ENCODE data around the gene LUC7L2. TPM values are rescaled to one million over a fixed set of nuclear protein-coding genes. Genes with fewer than 3 reads are reported as not detected.
"Not testable (repeated sequence)": the region's sequence is repeated elsewhere in the genome, so short reads cannot be mapped to it uniquely, and the experiment has no call there.

LUC7L2 gene, protein sequence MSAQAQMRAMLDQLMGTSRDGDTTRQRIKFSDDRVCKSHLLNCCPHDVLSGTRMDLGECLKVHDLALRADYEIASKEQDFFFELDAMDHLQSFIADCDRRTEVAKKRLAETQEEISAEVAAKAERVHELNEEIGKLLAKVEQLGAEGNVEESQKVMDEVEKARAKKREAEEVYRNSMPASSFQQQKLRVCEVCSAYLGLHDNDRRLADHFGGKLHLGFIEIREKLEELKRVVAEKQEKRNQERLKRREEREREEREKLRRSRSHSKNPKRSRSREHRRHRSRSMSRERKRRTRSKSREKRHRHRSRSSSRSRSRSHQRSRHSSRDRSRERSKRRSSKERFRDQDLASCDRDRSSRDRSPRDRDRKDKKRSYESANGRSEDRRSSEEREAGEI
- 100 to 1,000 TPM in 2 of 5 donors, 10 to 100 TPM in 3; 42.4 to 133 (median 93.7) TPM for total RNA-seq
- 10 to 100 TPM; 20.5 to 40.2 (median 31.8) TPM for polyA plus RNA-seq
- long read RNA-seq, donor 1, transcript LUC7L2-202 (10 exons, 2,645 nt), result major isoform, 8 of 15 reads
- long read RNA-seq, donor 1, partial matches to known transcripts, result 5 of 15 reads
- long read RNA-seq, donor 1, other reads (novel, unspliced or antisense), result 0 of 15 reads
- long read RNA-seq, donor 2, transcript LUC7L2-202 (10 exons, 2,645 nt), result major isoform, 12 of 16 reads
- long read RNA-seq, donor 2, partial matches to known transcripts, result 0 of 16 reads
- long read RNA-seq, donor 2, other reads (novel, unspliced or antisense), result 0 of 16 reads
- long read RNA-seq, donor 3, partial matches to known transcripts, result 5 of 9 reads
- long read RNA-seq, donor 3, other reads (novel, unspliced or antisense), result 0 of 9 reads
- long read RNA-seq, donor 4, partial matches to known transcripts, result 0 of 2 reads
- long read RNA-seq, donor 4, other reads (novel, unspliced or antisense), result 0 of 2 reads
- long read RNA-seq, donor 5, transcript LUC7L2-202 (10 exons, 2,645 nt), result major isoform, 13 of 40 reads
- long read RNA-seq, donor 5, partial matches to known transcripts, result 26 of 40 reads
- long read RNA-seq, donor 5, other reads (novel, unspliced or antisense), result 0 of 40 reads
- long read RNA-seq, donor 6, transcript LUC7L2-202 (10 exons, 2,645 nt), result major isoform, 33 of 81 reads
- long read RNA-seq, donor 6, transcript LUC7L2-207 (9 exons, 2,837 nt), result minor isoform, 9 of 81 reads
- long read RNA-seq, donor 6, partial matches to known transcripts, result 33 of 81 reads
- long read RNA-seq, donor 6, other reads (novel, unspliced or antisense), result 0 of 81 reads
- long read RNA-seq, donor 7, transcript LUC7L2-202 (10 exons, 2,645 nt), result major isoform, 11 of 22 reads
- long read RNA-seq, donor 7, partial matches to known transcripts, result 9 of 22 reads
- long read RNA-seq, donor 7, other reads (novel, unspliced or antisense), result 0 of 22 reads
- long read RNA-seq, donor 8, transcript LUC7L2-202 (10 exons, 2,645 nt), result major isoform, 7 of 15 reads
- long read RNA-seq, donor 8, partial matches to known transcripts, result 5 of 15 reads
- long read RNA-seq, donor 8, other reads (novel, unspliced or antisense), result 0 of 15 reads
- long read RNA-seq, donor 9, transcript LUC7L2-202 (10 exons, 2,645 nt), result major isoform, 5 of 55 reads
- long read RNA-seq, donor 9, partial matches to known transcripts, result 48 of 55 reads
- long read RNA-seq, donor 9, other reads (novel, unspliced or antisense), result 0 of 55 reads
- long read RNA-seq, donor 10, partial matches to known transcripts, result 0 of 2 reads
- long read RNA-seq, donor 10, other reads (novel, unspliced or antisense), result 0 of 2 reads

DNA sequence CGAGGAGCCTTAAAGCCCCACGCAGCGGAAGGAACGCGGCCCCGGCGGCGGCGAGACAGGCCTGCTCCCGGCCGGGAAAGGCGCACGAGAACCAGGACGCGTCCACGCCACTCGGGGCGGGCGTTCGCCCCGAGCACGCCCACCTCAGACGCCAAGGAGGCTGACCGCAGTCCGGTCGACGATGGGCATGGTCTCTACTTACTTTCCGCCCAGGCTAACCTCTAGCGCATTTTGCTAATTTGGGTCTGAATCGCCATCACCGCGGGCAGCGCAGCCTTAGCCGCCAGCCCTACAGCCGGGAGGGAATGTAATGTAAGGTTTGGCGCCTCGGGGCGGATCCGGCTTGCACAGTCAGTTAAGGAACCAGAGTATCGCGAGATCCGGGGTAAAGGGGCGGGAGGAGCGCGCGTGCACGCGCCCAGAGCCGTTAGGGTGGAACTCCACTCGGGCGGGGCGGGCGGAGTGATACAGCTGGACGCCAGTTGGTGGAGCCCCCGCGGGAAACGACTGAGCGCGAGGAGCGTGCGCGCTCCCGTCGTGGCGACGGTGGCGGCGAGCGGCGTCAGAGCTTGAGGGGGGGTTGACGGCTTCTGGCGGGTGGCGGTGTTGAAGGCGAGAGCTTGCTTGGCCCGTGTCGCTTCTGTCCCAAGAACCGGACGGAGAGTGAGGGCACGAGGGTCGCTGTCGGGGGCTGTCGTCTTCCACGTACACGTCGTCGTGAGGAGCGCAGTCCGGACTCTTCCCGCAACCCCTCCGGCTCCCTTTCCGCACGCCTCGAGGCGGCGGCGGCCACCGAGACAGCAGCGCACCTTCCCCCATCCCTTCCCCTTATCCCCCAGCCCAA, at the start of gene LUC7L2:
Gene LUC7L2, plus strand, starts transcription at position 529 of the 844 bp plus-strand sequence. CDS start 368 bp downstream, outside the sequence.
- peak in 2 of 4 donors; percentile 75 to 88 for TF ChIP-seq POLR2A (IDR thresholded peaks at IDR 0.05)
- TF ChIP-seq, protein P1, sequence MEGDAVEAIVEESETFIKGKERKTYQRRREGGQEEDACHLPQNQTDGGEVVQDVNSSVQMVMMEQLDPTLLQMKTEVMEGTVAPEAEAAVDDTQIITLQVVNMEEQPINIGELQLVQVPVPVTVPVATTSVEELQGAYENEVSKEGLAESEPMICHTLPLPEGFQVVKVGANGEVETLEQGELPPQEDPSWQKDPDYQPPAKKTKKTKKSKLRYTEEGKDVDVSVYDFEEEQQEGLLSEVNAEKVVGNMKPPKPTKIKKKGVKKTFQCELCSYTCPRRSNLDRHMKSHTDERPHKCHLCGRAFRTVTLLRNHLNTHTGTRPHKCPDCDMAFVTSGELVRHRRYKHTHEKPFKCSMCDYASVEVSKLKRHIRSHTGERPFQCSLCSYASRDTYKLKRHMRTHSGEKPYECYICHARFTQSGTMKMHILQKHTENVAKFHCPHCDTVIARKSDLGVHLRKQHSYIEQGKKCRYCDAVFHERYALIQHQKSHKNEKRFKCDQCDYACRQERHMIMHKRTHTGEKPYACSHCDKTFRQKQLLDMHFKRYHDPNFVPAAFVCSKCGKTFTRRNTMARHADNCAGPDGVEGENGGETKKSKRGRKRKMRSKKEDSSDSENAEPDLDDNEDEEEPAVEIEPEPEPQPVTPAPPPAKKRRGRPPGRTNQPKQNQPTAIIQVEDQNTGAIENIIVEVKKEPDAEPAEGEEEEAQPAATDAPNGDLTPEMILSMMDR (IDR thresholded peaks at IDR 0.05), result no peak
- peak; percentile 80 to 98 (median 97) for TF ChIP-seq POLR2AphosphoS5 (IDR thresholded peaks at IDR 0.05)
- TF ChIP-seq EP300 (IDR thresholded peaks at IDR 0.05), result no peak
- Histone ChIP-seq H3K27ac (peak within 1 kb of the TSS; percentile 99 to 100 (median 100)), H3K27me3 (no peaks in the 10 kb centered on the region), H3K4me1 (peaks cover 29 to 49% (median 39%) of the 10 kb centered on the region in 4 donors), H3K36me3 (peaks cover 0 to 6% (median 3%) of the 10 kb centered on the region in 4 donors), H3K9me3 (no peaks in the 10 kb centered on the region), H3K4me3 (peak within 1 kb of the TSS; percentile 71 to 98 (median 83))
- DNase-seq, result peak; percentile 99 to 100
- intact Hi-C loops (cut with DNase I; ENCODE audit: low total_unique reads), result no loop called here
- WGBS, 5 donors, result 0% methylated on average over 13 to 98 of the region's 98 CpGs

DNA sequence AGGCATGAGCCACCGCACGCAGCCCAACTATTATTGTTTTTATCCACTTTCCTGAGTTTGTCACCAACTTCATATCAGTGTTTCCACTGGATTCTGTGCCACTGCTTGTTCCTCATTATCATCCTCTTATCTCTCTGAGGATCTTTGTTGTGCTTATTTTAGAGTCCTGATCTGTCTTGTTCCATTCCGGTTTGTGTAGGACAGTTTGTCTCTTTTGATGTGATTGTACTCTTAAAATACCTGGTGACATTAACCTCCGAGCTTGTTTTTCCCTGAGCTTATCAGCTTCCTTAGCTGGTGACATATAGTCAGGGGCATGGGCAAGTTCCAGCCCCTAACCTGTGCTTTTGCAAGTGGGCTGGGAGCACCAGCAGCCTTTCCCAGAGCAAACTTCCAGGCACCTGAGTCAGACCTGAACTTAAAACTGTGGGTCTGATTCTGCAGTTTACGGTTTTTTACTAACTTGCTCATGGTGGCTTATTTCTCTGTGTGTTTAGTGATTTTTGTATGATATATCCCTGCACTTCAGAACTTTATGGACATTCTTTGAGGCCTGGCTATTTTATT, 41.7 kb upstream of the LUC7L2 start:
- no peaks in the 10 kb centered on the region for H3K27me3 ChIP-seq
- no peak overlapping the region for H3K27ac ChIP-seq
- no peaks in the 10 kb centered on the region for H3K36me3 ChIP-seq
- H3K9me3 ChIP-seq, result no peaks in the 10 kb centered on the region
- no peaks in the 10 kb centered on the region for H3K4me1 ChIP-seq
- DNase-seq, result no peak
- TF ChIP-seq POLR2AphosphoS5 (IDR thresholded peaks at IDR 0.05), result no peak
- TF ChIP-seq EP300 (IDR thresholded peaks at IDR 0.05), result no peak
- TF ChIP-seq, protein P1 (IDR thresholded peaks at IDR 0.05), result no peak
- TF ChIP-seq POLR2A (IDR thresholded peaks at IDR 0.05), result no peak
- intact Hi-C loops (cut with DNase I; ENCODE audit: low total_unique reads), result no loop called here
- no peak overlapping the region for H3K4me3 ChIP-seq
- WGBS, 5 donors, result 68 to 82% (median 76%) methylated on average over 5 of the region's 5 CpGs

DNA sequence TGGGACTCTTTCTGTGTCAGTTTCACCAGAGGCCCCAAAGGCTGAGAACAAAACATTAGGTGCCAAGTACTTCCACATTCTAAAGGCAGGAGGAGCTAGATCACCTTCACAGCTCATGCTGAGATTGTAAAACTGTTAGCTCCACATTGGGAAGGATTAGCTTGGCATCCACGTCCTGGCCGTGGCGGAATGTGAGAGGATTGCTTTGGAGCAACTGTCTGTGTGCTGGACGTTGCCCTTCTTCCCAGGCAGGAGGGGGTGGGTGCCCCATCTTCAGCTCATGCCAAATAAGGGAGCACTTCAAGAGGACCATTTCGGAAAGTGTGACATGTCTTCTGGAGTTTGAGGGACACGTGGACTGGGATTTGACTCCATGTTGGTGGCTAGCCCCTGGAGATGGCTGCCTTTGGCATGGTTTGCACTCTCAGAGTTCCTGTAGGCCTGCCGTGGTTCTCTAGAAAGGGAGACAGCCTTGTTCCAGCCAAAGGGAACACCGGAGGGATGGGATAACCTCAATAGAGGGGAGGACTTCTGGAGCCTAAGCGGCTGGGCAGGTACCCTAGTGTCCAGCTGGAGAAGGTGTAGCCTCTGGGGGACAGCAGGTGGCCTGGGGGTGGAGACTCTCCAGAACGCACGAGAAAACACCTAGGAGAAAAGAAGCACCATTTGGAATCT, 38.5 kb upstream of the LUC7L2 start:
- no peaks in the 10 kb centered on the region for H3K36me3 ChIP-seq
- no peaks in the 10 kb centered on the region for H3K4me1 ChIP-seq
- DNase-seq, result peak in 1 of 2 donors; percentile 58
- H3K4me3 ChIP-seq, result no peak overlapping the region
- intact Hi-C loops (cut with DNase I; ENCODE audit: low total_unique reads), result no loop called here
- no peak for TF ChIP-seq POLR2AphosphoS5 (IDR thresholded peaks at IDR 0.05)
- TF ChIP-seq, protein P1 (IDR thresholded peaks at IDR 0.05), result peak in 3 of 7 experiments; percentile 29 to 39 (median 37)
- no peak for TF ChIP-seq EP300 (IDR thresholded peaks at IDR 0.05)
- TF ChIP-seq POLR2A (IDR thresholded peaks at IDR 0.05), result no peak
- WGBS, 5 donors, result 59 to 64% (median 59%) methylated on average over 11 of the region's 11 CpGs
- no peaks in the 10 kb centered on the region for H3K27me3 ChIP-seq
- no peak overlapping the region for H3K27ac ChIP-seq
- no peaks in the 10 kb centered on the region for H3K9me3 ChIP-seq

- H3K4me1 ChIP-seq; H3K27me3 ChIP-seq; H3K9me3 ChIP-seq; intact Hi-C loops (cut with DNase I; ENCODE audit: low total_unique reads); H3K4me3 ChIP-seq; DNase-seq; H3K36me3 ChIP-seq; H3K27ac ChIP-seq: not testable (repeated sequence)
- 92 to 97% (median 97%) methylated on average over 11 of the region's 11 CpGs for WGBS, 5 donors
These were observed 35.0 kb upstream of the LUC7L2 start for GRCh38 chr7:139324709-139325108.
